ENCODE data around the gene OGT. TPM values are rescaled to one million over a fixed set of nuclear protein-coding genes. Genes with fewer than 3 reads are reported as not detected.
"Not testable (repeated sequence)": the region's sequence is repeated elsewhere in the genome, so short reads cannot be mapped to it uniquely, and the experiment has no call there.

Gene OGT
- total RNA-seq, 4 donors from 2014 or later = 54.2 to 90.1 (median 68.1) TPM

- TF ChIP-seq POLR2A (IDR thresholded peaks at IDR 0.05; ENCODE audit: low read depth) (no peak), POLR2AphosphoS5 (IDR thresholded peaks at IDR 0.05) (no peak), CTCF (IDR thresholded peaks at IDR 0.05) (no peak), EP300 (IDR thresholded peaks at IDR 0.05) (no peak)
- H3K9me3 ChIP-seq = no peaks in the 10 kb centered on the region
- H3K4me3 ChIP-seq = no peak overlapping the region
- H3K27ac ChIP-seq (replicated peaks in 1 of 4) = no peak overlapping the region
- H3K27me3 ChIP-seq = no peaks in the 10 kb centered on the region
- DNase-seq (ENCODE audit: extremely low spot score) = no peak
- peaks cover 40 to 99% (median 76%) of the 10 kb centered on the region in 4 donors for H3K36me3 ChIP-seq
- 59% methylated on average over 1 of the region's 1 CpG for WGBS
- H3K4me1 ChIP-seq = peaks cover 0 to 7% (median 6%) of the 10 kb centered on the region in 4 donors
- intact Hi-C loops (cut with DNase I) = no loop called here
Observed at GRCh38 chrX:71563921-71564320, 31.0 kb downstream of the OGT start.

- Histone ChIP-seq H3K27ac (replicated peaks in 1 of 4) (peak overlapping the region in 1 of 4 donors; percentile 10), H3K9me3 (no peaks in the 10 kb centered on the region), H3K27me3 (no peaks in the 10 kb centered on the region), H3K36me3 (peaks cover 40 to 94% (median 75%) of the 10 kb centered on the region in 4 donors), H3K4me3 (no peak overlapping the region), H3K4me1 (peaks cover 0 to 7% (median 6%) of the 10 kb centered on the region in 4 donors)
- no peak for TF ChIP-seq EP300 (IDR thresholded peaks at IDR 0.05)
- no peak for TF ChIP-seq POLR2AphosphoS5 (IDR thresholded peaks at IDR 0.05)
- no peak for TF ChIP-seq POLR2A (IDR thresholded peaks at IDR 0.05; ENCODE audit: low read depth)
- TF ChIP-seq CTCF (IDR thresholded peaks at IDR 0.05) = no peak
- DNase-seq (ENCODE audit: extremely low spot score) = no peak
- intact Hi-C loops (cut with DNase I) = no loop called here
- 72% methylated on average over 9 of the region's 9 CpGs for WGBS
Observed at GRCh38 chrX:71565474-71566041, 32.7 kb downstream of the OGT start.

GRCh38 chrX:71571390-71571789 is 38.5 kb downstream of the OGT start:
- H3K4me1 ChIP-seq; H3K4me3 ChIP-seq; intact Hi-C loops (cut with DNase I); H3K9me3 ChIP-seq; H3K27ac ChIP-seq (replicated peaks in 1 of 4); DNase-seq (ENCODE audit: extremely low spot score); H3K27me3 ChIP-seq: not testable (repeated sequence)
- WGBS = 91% methylated on average over 8 of the region's 8 CpGs
- H3K36me3 ChIP-seq = peaks cover 26 to 94% (median 75%) of the 10 kb centered on the region in 4 donors

GRCh38 chrX:71573590-71573989 is 40.7 kb downstream of the OGT start:
- WGBS = 56% methylated on average over 2 of the region's 2 CpGs
- peaks cover 0 to 3% (median 0%) of the 10 kb centered on the region in 4 donors for H3K4me1 ChIP-seq
- no peak for TF ChIP-seq POLR2AphosphoS5 (IDR thresholded peaks at IDR 0.05)
- no peak for TF ChIP-seq EP300 (IDR thresholded peaks at IDR 0.05)
- TF ChIP-seq POLR2A (IDR thresholded peaks at IDR 0.05; ENCODE audit: low read depth) = no peak
- TF ChIP-seq CTCF (IDR thresholded peaks at IDR 0.05) = no peak
- H3K9me3 ChIP-seq = no peaks in the 10 kb centered on the region
- no peaks in the 10 kb centered on the region for H3K27me3 ChIP-seq
- no peak overlapping the region for H3K27ac ChIP-seq (replicated peaks in 1 of 4)
- H3K36me3 ChIP-seq = peaks cover 14 to 79% (median 67%) of the 10 kb centered on the region in 4 donors
- no peak for DNase-seq (ENCODE audit: extremely low spot score)
- intact Hi-C loops (cut with DNase I) = no loop called here
- H3K4me3 ChIP-seq = no peak overlapping the region

- no peaks in the 10 kb centered on the region for H3K9me3 ChIP-seq
- WGBS = 88% methylated on average over 24 of the region's 24 CpGs
- intact Hi-C loops (cut with DNase I) = no loop called here
- H3K4me1 ChIP-seq = peaks cover 0 to 3% (median 0%) of the 10 kb centered on the region in 4 donors
- H3K36me3 ChIP-seq = peaks cover 14 to 45% (median 38%) of the 10 kb centered on the region in 4 donors
- no peak for TF ChIP-seq POLR2A (IDR thresholded peaks at IDR 0.05; ENCODE audit: low read depth)
- no peak for TF ChIP-seq EP300 (IDR thresholded peaks at IDR 0.05)
- TF ChIP-seq POLR2AphosphoS5 (IDR thresholded peaks at IDR 0.05) = no peak
- no peak for TF ChIP-seq CTCF (IDR thresholded peaks at IDR 0.05)
- DNase-seq (ENCODE audit: extremely low spot score) = no peak
- no peaks in the 10 kb centered on the region for H3K27me3 ChIP-seq
- H3K4me3 ChIP-seq = no peak overlapping the region
- no peak overlapping the region for H3K27ac ChIP-seq (replicated peaks in 1 of 4)
Observed at GRCh38 chrX:71577682-71578081, 44.8 kb downstream of the OGT start.
